HG03378 (cell line): ENCODE measurements around the gene DNAH2.

Source experiments
- ATAC-seq: cut with Tn5 transposase; IDR thresholded peaks from one replicate; pipeline ENCODE4 v1.9.1; 2021; ENCODE audit warnings: mild to moderate bottlenecking, moderate library complexity; ENCODE audit not compliant: unreplicated experiment

Gene DNAH2

GRCh38 chr17:7837408-7838088 lies 120.0 kb downstream of the DNAH2 start:
- ATAC-seq, result no peak

DNA sequence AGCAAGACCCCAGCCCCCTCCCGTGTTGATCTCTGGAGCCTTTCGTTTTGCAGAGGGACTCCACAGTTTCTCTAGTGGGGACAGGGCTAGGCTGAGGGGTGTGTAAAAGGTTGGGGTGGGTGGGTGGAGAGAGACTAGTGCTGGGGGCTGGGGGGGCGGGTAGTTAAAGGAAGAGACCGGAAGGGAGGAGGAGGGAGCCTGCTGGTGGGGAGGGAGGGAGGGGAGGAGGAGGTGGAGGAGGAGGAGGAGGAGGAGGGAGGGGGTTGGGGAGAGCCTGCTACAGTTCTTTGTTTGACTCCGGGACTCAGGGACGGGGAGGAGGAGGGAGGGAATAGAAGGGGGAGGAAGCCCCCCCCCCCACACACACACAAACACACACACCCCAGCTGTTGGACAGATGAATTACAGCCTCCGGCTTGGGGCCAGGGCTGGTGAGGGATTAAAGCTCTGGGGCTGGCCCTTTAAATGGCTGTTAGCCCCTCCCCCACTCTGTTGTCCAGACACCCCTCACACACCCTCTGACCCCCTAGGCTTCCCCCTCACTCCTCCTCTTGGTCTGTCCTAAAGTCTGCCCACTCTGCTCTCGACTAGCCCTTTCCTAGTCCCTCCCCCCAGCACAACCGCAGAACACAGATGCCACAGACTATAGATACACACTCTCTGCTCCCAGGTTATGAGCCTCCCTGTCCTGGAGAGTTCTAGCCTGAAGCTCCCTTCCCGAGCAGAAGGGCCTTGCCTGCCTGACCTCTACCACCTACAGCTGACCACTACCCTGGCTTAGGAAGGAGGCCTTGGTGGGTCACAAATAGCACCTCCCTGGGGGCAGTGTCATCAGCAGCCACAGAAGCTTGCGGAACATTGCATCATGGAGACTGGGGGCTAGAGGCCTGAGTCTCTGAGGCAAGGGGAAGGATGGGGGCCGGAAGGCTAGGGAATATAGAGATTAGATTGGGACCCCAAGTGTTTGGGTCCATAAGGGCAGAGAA lies 120.8 kb downstream of the DNAH2 start:
- no peak for ATAC-seq

DNA sequence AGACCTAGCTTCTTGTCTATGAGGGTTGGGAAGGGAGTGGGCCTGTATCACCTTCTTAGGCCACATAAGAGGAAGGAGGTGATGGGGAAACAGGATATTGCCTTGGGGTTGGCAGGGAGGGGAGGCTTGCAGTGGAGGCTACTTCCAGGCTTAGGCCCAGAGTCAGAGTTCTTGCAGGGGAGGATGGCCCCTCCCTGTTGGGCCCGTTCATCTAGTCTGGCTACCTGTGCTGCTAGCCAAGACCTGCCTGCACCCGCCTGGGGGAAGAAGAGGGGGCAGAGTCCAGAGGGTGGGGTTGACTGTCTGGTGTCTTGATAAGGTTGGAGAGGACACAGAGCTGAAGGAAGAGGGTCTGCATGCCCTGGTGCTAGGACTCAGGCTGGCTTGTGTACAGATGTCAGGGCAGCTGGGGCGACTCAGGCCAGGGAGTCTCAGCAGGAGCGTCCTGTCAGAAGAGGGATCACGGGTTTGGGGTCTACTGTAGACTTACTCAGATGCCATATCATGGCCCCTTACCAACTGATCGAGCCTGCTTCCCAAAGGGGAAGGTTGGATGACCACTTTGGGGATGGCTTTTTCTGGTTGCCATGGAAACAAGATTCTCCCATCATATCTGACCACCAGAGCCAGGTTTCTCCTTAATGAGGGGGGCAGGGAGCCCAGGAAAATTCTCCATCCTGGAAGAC lies 121.8 kb downstream of the DNAH2 start:
- ATAC-seq, result no peak

- no peak for ATAC-seq
These were observed 122.3 kb downstream of the DNAH2 start for GRCh38 chr17:7839876-7840261.

- ATAC-seq, result no peak
These were observed 122.9 kb downstream of the DNAH2 start for GRCh38 chr17:7840441-7840840.

GRCh38 chr17:7840875-7841274 lies 123.3 kb downstream of the DNAH2 start:
- ATAC-seq, result no peak

GRCh38 chr17:7841396-7841914 lies 123.9 kb downstream of the DNAH2 start:
- ATAC-seq, result no peak

GRCh38 chr17:7841915-7842379 lies 124.4 kb downstream of the DNAH2 start:
- ATAC-seq, result no peak

GRCh38 chr17:7842380-7843256 lies 125.1 kb downstream of the DNAH2 start:
- ATAC-seq, result no peak

- peak; percentile 5 for ATAC-seq
These were observed 125.7 kb downstream of the DNAH2 start for GRCh38 chr17:7843257-7843535.

- peak; percentile 27 for ATAC-seq
These were observed 126.2 kb downstream of the DNAH2 start for GRCh38 chr17:7843536-7844291.

GRCh38 chr17:7844292-7845154 lies 127.0 kb downstream of the DNAH2 start:
- ATAC-seq, result peak; percentile 38

DNA sequence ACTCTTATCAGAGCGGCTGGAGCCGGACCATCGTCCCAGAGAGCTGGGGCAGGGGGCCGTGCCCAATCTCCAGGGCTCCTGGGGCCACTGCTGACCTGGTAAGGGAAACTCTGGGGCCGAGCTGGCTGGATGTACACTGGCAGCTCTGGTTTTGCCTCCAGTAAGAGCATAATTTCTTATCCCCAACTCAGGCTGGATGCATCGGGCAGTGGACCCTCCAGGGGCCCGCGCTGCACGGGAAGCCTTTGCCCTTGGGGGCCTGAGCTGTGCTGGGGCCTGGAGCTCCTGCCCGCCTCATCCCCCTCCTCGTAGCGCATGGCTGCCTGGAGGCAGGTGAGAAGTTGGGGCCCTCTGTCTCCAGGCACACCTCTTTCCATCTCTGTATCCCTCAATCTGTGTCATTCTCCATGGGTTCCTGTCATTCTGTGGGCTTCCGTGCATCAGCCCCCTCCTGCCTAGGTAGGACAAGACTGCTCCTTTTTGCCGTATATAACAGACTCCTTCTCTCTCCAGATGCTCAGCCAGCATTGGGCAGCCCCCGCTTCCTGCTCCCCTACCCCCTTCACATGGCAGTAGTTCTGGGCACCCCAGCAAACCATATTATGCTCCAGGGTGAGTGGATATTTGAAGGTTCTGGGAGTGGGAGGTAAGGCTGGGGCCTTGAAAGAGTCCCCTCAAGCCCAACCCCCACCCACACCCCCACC lies 128.0 kb downstream of the DNAH2 start:
- ATAC-seq, result no peak

DNA sequence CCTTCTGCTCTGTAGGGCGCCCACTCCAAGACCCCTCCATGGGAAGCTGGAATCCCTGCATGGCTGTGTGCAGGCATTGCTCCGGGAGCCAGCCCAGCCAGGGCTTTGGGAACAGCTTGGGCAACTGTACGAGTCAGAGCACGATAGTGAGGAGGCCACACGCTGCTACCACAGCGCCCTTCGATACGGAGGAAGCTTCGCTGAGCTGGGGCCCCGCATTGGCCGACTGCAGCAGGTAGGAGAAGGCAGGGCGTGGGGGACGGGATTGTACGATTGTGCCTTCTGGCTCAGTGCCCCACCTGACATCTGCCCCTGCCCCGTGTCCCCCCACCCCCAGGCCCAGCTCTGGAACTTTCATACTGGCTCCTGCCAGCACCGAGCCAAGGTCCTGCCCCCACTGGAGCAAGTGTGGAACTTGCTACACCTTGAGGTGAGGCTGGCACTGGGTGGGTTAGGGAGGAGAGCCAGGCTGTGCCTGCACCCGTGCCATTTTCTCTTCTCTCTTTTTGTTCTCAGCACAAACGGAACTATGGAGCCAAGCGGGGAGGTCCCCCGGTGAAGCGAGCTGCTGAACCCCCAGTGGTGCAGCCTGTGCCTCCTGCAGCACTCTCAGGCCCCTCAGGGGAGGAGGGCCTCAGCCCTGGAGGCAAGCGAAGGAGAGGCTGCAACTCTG lies 128.7 kb downstream of the DNAH2 start:
- ATAC-seq, result no peak

- no peak for ATAC-seq
These were observed 129.5 kb downstream of the DNAH2 start for GRCh38 chr17:7846765-7847661.

GRCh38 chr17:7848131-7848579 lies 130.6 kb downstream of the DNAH2 start:
- no peak for ATAC-seq
